GM21737 (cell line): ENCODE results near the gene ISM2.

ENCODE experiments used
- ATAC-seq: cut with Tn5 transposase; IDR thresholded peaks from one replicate; pipeline ENCODE4 v1.9.1; 2021; ENCODE audit warnings: mild to moderate bottlenecking, moderate library complexity; ENCODE audit not compliant: unreplicated experiment

The ISM2 gene

DNA sequence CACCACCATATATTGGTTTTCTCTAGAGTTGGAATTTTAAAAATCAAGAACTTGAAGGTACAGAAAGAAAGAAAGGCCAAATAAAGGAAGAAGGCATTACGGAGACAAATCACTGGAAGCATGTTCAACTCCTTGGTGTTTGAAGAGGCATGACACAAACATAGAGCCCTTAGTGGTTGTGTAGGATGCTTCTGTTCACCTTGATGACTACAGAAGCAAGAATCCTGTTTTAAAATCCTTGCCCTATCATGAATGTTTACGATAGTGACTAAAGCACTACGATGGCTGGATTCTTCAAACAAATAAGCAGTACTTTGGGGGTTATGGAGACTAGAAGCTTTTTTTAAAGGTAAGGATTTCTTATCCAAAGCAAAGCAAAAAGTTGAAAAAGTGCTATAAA lies 10.3 kb upstream of the ISM2 start:
- ATAC-seq = no peak

DNA sequence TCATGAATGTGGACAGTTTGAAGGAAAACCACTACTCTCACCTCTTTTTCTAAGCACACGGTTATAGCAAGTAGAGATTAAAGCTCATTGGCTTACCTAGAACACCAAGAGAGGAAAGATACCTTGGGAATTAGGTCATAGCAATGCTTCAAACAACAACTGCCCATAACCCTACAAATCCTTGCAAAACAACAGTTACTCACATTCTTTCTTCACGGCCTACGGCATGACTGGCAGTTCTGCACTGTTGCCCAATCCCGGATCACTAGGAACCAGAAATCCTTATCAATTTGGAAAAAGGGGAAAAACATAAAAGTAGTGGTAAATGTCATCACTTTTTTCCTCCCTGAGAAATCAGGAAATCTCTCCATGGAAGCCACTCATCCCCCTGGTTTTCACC lies 9.6 kb upstream of the ISM2 start:
- no peak for ATAC-seq

GRCh38 chr14:77507762-77508161 lies 9.1 kb upstream of the ISM2 start:
- no peak for ATAC-seq

DNA sequence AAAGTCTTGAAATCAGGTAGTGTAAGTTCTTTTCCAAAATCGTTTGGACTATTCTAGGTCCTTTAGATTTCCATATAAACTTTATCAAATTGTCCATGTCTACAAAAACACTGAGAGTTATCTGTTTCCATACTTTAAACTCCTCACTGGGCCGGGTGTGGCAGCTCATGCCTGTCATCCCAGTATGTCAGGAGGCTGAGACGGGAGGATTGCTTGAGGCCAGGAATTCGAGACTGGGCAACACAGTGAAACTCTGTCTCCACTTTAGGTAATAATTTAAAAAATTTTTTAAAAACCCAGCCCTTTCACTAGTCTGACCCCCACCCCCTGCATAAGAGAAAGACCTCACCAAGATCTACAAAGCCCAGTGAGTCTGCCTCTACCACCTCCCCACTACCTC lies 6.4 kb upstream of the ISM2 start:
- ATAC-seq = no peak

GRCh38 chr14:77503138-77503537 lies 4.5 kb upstream of the ISM2 start:
- no peak for ATAC-seq

GRCh38 chr14:77502109-77502782 lies 3.6 kb upstream of the ISM2 start:
- ATAC-seq = no peak

DNA sequence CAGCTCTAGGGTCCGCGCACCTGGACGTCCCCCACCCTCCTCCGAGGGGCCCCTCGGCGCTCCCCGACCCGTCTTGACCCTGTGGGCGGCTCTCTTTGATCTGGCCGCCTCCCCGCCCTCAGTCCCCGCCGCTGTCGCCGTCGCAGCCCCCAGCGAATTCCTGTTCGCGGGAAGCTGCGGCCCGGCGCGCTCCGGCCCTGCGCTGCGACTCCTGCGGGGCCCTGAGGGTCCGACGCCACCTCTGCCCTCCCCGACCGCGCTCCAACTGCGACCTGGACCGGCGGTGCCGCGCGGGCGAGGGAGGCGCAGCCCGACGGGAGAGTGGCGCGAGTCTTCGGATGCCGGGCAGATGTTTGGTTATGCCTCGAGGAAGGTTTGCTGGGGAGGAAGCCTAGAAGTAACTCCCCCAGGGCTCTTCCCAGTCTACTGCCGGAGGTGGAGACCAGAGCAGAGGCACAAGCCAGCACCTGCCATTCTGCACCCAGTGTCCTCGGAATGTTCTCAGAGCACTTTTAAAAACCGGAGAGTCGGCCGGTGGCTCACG lies 440 bp upstream of the ISM2 start:
- peak; percentile 28 for ATAC-seq

GRCh38 chr14:77495334-77495733 lies 3.3 kb downstream of the ISM2 start:
- no peak for ATAC-seq

DNA sequence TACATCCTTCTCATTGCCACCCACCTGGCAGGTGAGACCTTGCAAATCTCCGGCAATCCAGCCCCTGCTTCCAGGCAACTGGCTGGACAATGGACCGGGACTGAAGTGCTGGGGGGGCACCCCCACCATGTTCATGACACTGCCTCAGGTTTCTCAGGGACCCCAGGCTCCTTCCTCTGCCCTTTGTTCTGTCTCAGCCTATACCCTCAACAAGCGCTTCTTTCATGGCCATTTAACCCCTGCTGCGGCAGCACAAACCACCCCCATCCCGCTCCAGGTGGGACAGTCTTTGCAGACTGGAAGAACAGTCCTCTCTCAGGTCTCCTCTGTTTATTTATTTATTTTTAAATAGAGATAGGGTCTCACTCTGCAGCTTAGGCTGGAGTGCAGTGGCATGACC lies 7.6 kb downstream of the ISM2 start:
- ATAC-seq = no peak

DNA sequence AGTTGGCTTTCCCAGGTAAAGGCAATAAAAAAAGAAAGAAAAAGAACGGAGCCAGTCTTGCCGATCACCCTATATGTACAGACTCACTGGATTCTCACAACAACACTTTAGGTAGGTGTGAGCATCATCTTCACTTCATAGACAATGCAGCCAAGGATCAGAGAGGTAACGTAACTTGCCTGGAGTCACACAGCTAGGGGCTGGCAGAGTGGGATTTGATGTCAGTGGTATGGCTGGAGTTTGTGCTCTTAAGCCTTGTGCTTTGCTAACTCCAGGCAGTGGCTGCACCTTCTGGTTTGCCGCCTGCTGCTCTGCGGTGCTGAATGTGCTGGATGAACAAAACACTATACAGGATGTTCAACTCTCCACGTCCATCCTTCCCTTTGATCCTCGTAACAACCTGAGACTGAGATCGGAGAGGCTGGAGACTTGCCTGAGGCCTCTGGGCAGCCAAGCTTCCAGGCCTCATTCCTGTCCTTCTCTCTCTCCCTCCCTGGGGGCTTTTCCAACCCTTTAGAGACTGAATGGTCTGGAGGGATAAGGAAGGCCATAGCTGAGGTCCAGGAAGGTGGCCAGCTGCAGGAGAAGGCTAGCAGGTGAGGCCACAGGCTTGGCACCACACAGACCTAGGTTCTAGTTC lies 8.1 kb downstream of the ISM2 start:
- ATAC-seq = no peak

DNA sequence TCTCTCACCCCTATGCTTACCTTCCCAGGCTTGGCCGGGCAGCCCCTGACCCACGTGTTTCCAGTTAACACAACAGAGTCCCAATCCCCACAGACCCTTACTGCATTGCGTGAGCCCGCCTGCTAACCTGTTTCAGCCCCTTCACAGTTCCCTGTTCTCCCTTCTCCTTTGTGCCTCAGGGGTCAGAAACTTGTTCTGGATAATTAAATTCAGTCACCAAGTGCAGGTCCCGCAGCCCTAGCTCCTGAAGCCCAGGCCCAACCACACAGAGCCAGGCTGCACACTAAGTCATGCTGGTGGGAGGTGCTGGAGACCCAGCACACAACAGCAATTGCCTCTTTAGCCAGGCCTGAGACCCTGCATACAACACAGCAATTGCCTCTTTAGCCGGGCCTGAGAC lies 9.6 kb downstream of the ISM2 start:
- no peak for ATAC-seq

GRCh38 chr14:77488558-77488957 lies 10.1 kb downstream of the ISM2 start:
- no peak for ATAC-seq

GRCh38 chr14:77485901-77486678 lies 12.5 kb downstream of the ISM2 start:
- ATAC-seq = no peak

DNA sequence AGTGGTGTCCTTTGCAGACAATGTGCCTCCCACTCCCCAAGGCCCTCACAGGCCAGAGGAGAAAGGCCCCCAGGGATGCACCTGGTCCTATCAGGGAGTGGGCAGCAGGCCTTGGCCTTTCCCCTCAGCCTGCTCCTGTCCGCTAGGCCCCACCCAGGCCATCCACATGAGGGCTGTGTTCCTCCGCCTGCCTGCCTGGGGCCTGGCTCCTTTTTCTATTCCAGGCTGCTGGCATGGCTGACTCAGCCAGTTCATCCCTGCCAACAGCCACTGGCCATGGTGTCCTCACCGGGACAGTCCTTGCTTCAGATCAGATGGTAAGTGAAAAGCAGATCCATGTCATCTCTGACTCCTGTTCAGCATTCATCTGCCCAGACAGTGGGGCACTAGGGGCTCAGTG lies 13.4 kb downstream of the ISM2 start:
- no peak for ATAC-seq

- ATAC-seq = no peak
Measured at GRCh38 chr14:77482422-77482821, 16.2 kb downstream of the ISM2 start.

DNA sequence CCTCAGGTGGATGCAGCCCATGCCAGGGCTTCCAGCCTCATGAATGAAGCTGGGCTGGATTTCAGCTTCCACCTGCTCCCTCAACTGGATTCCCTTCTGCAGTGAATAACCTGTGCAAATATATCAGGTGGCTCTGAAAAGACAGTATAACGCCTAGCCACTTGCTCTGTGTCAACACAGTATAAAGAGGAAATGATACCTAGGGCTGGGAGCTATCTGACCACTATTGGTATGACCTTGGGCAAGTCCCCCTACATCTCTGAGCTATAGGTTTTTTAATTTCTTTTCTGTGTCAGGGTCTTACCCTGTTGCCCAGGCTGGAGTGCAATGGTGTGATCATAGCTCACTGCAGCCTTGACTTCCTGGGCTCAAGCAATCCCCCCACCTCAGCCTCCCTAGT lies 19.8 kb downstream of the ISM2 start:
- ATAC-seq = peak; percentile 81

- no peak for ATAC-seq
Measured at GRCh38 chr14:77478029-77478428, 20.6 kb downstream of the ISM2 start.

DNA sequence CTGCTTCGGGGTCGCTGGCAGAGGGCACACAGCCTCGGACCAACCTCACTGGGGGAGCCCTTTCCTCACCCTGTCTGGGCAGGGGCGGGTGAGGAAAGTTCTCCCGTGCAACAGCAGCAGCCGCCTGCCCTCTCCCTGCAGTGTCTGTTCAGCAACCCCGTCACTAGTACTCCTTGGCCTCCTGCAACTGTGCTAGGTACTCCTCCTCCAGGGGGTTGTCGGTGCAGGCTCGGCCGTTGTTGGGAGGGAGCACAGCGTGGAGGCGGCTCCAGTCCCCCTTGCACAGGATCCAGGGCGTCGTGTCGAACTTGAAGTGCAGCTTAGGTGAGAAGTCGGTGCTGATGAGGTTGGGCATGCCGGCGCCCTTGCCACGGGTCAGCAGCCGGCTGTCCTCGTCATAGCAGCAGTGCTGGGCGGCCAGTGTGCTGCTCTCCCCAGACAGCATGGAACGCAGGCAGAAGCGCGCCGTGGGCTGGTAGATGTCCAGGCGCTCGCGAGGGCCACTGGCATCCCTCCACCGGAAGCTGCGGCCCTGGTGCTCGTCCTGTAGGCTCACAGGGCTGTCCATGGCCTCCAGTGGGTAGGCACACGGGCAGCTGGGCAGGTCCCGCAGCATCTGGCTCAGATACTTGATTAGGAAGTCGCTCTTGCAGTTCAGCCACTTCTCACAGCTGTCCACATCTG lies 23.0 kb downstream of the ISM2 start:
- ATAC-seq = no peak

GRCh38 chr14:77474479-77475177 lies 24.0 kb downstream of the ISM2 start:
- ATAC-seq = no peak

DNA sequence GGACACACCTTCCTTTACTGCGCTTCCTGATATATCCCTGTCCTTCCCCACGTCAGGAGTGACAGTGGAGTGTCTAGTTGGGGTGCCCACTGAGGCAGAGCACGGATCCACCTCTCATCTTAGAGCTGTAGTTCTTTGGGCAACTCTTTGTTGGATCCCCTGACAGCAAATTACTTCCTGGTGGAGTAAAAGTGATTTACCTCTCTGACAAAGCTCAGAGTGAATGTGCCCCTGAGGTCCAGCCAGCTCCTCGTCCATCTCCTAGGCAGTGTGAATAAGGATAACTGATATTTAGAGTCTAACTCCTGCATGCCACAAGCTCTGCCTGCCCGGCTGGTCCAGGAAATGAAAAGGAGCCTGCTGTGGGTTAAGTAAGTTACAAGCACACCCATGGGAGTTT lies 24.7 kb downstream of the ISM2 start:
- ATAC-seq = no peak
